Endothelial cell of umbilical vein (primary cell): Measurements from ENCODE around the gene CTIF. TPM values are rescaled to one million over a fixed set of nuclear protein-coding genes. Genes with fewer than 3 reads are reported as not detected.

Experiments used
- BruUV-seq: library from RNA; stranded (reverse); fragments of 400-500 nt; replicated peaks from 2 replicates; lab custom pipeline; 2021; lab: Mats Ljungman, UMichigan
- CTCF ChIA-PET: fragments of 300-600, 350-600 bp; sonication (Branson Sonifier 250); formaldehyde crosslinking; loops from one replicate; lab custom pipeline; 2021; ENCODE audit warnings: antibody characterized with exemption, inconsistent platforms; lab: Charles Lee
- POLR2A ChIA-PET: fragments of 300-600, 350-600 bp; sonication (Branson Sonifier 250); formaldehyde crosslinking; loops from one replicate; lab custom pipeline; 2021; ENCODE audit warnings: antibody characterized with exemption, inconsistent platforms; lab: Charles Lee
- DNase-seq: peaks from one replicate; pipeline ENCODE4 v3.0.0-alpha.2; 2011; ENCODE audit warnings: low read depth, low spot score
- FAIRE-seq: peaks from 2 replicates; lab custom pipeline; 2011; peaks lifted over from hg19 to GRCh38; lab: Jason Lieb, UNC
- H2AFZ ChIP-seq: 2 replicates; pipeline ENCODE4 v1.6.0; 2012; ENCODE audit warnings: low read depth, low read length, control low read depth, inconsistent platforms
- H3K27ac ChIP-seq: 2 replicates; pipeline ENCODE4 v1.5.1; 2011; ENCODE audit warnings: low read depth, mild to moderate bottlenecking, control low read depth, low read length, moderate library complexity; ENCODE audit not compliant: insufficient read depth
- H3K27me3 ChIP-seq, 2 experiments: 2 replicates each; pipeline versions ENCODE4 v1.6.0 to v1.6.1; 2011; ENCODE audit warnings: low read length in 2 of 2, mixed read lengths in 1 of 2; ENCODE audit not compliant: control insufficient read depth in 2 of 2, insufficient read depth in 2 of 2
- H3K36me3 ChIP-seq, 2 experiments: 2 replicates in 1 of 2; 3 replicates in 1 of 2; pipeline ENCODE4 v1.5.1; 2011; ENCODE audit warnings: low read length in 2 of 2, mild to moderate bottlenecking in 1 of 2, moderate library complexity in 1 of 2; ENCODE audit not compliant: control insufficient read depth in 2 of 2, insufficient read depth in 2 of 2; ENCODE audit errors: extremely low read depth in 1 of 2
- H3K4me1 ChIP-seq: 3 replicates; pipeline ENCODE4 v1.5.1; 2011; ENCODE audit warnings: mild to moderate bottlenecking, low read length; ENCODE audit not compliant: control insufficient read depth, insufficient read depth; ENCODE audit errors: extremely low read depth
- H3K4me2 ChIP-seq: 2 replicates; pipeline ENCODE4 v1.6.1; 2011; ENCODE audit warnings: low read length, control low read depth, mixed read lengths; ENCODE audit not compliant: insufficient read depth
- H3K4me3 ChIP-seq, 3 experiments: fragments of 200-600 bp in 1 of 3; sonication (generic), shearing (Covaris generic) in 1 of 3; replicated peaks in 1 of 3; 2 replicates each; pipeline ENCODE4 v1.5.1; 2011 to 2016; ENCODE audit warnings: control low read depth in 3 of 3, low read length in 3 of 3, mild to moderate bottlenecking in 2 of 3, inconsistent platforms in 1 of 3, low read depth in 1 of 3, moderate library complexity in 1 of 3; ENCODE audit not compliant: insufficient read depth in 1 of 3
- H3K79me2 ChIP-seq: 2 replicates; pipeline ENCODE4 v1.6.0; 2012; ENCODE audit warnings: low read length, inconsistent platforms; ENCODE audit not compliant: control insufficient read depth, insufficient read depth
- H3K9ac ChIP-seq: replicated peaks from 2 replicates; pipeline ENCODE3; 2011; ENCODE audit warnings: low read length, control low read depth; ENCODE audit not compliant: insufficient read depth; ENCODE audit errors: extremely low read depth
- H3K9me1 ChIP-seq: replicated peaks from 3 replicates; pipeline ENCODE4 v1.6.0; 2011; ENCODE audit warnings: mild to moderate bottlenecking, low read length; ENCODE audit not compliant: control insufficient read depth, insufficient read depth; ENCODE audit errors: extremely low read depth
- H3K9me3 ChIP-seq: replicated peaks from 2 replicates; pipeline ENCODE4 v1.5.1; 2012; ENCODE audit warnings: low read length, inconsistent platforms; ENCODE audit not compliant: control insufficient read depth, insufficient read depth
- H4K20me1 ChIP-seq: replicated peaks from 2 replicates; pipeline ENCODE3; 2011; ENCODE audit warnings: mild to moderate bottlenecking, low read length; ENCODE audit not compliant: control insufficient read depth, insufficient read depth; ENCODE audit errors: extremely low read depth
- EZH2 ChIP-seq: IDR thresholded peaks from 2 replicates; pipeline ENCODE4 v1.6.1; 2012; ENCODE audit warnings: borderline replicate concordance, low read depth, mild to moderate bottlenecking, moderate library complexity, low read length, inconsistent platforms; ENCODE audit not compliant: severe bottlenecking
- FOS ChIP-seq: IDR thresholded peaks from 2 replicates; pipeline ENCODE4 v1.6.1; 2011; ENCODE audit warnings: mild to moderate bottlenecking, low read length, moderate library complexity, borderline replicate concordance; ENCODE audit not compliant: insufficient read depth
- GATA2 ChIP-seq: IDR thresholded peaks from 2 replicates; pipeline ENCODE4 v1.7.0; 2011; ENCODE audit warnings: low read depth, mild to moderate bottlenecking, moderate library complexity, mixed read lengths, low read length; ENCODE audit not compliant: insufficient read length, insufficient read depth
- JUN ChIP-seq: IDR thresholded peaks from 2 replicates; pipeline ENCODE4 v1.6.1; 2011; ENCODE audit warnings: borderline replicate concordance, low read depth; ENCODE audit not compliant: insufficient read length, insufficient read depth
- MAX ChIP-seq: IDR thresholded peaks from 2 replicates; pipeline ENCODE4 v1.6.1; 2011; ENCODE audit not compliant: insufficient read depth, insufficient read length
- MYC ChIP-seq: IDR thresholded peaks from one replicate; pipeline ENCODE4 v1.6.1; 2011; ENCODE audit warnings: mild to moderate bottlenecking, low read depth, low read length
- POLR2A ChIP-seq: IDR thresholded peaks from 2 replicates; pipeline ENCODE4 v1.6.1; 2012; ENCODE audit warnings: low read depth, mild to moderate bottlenecking, control low read depth, low read length
- POLR2AphosphoS5 ChIP-seq: IDR thresholded peaks from 2 replicates; pipeline ENCODE4 v1.6.1; 2012; ENCODE audit warnings: low read depth, mild to moderate bottlenecking, control low read depth, low read length, moderate library complexity; ENCODE audit not compliant: insufficient read depth
- dilution Hi-C: fragments of 300-500 bp; cut with MboI; formaldehyde crosslinking; loops from one replicate; pipeline ENCODE4 v1.15.0; 2019; ENCODE audit warnings: low sequenced_read_pairs; ENCODE audit not compliant: extremely low pct_ligation_motif_present
- intact Hi-C: fragments of 100-400 bp; cut with micrococcal nuclease; formaldehyde crosslinking; loops from one replicate; pipeline ENCODE4 v1.10.0; 2022
- polyA plus RNA-seq, 4 experiments: library from polyadenylated mRNA; depleted of rRNA in 3 of 4; stranded (reverse) in 3 of 4; unstranded in 1 of 4; fragments of >200 nt; gene quantifications; 2 replicates each; pipeline versions ENCODE4 v1.2.1 to v1.2.3, GENCODE V29; 2011 to 2012; ENCODE audit warnings: missing spikeins in 1 of 4
- total RNA-seq: library from RNA; stranded (reverse); gene quantifications from 2 replicates; pipeline ENCODE4 v1.2.3, GENCODE V29; 2021
- TF ChIP-seq, protein P1 (sequence below), 2 donors: IDR thresholded peaks; 1 replicate in 1 of 2; 2 replicates in 1 of 2; pipeline ENCODE4 v1.5.1; 2011; ENCODE audit warnings: low read length in 2 of 2, mild to moderate bottlenecking in 2 of 2, moderate library complexity in 2 of 2, control low read depth in 1 of 2, inconsistent platforms in 1 of 2, low read depth in 1 of 2; ENCODE audit not compliant: insufficient read depth in 1 of 2; ENCODE audit errors: extremely low read depth in 1 of 2

The CTIF gene
- total and polyA plus RNA-seq, 2 donors (not counting 3 experiments of a cell fraction or from before 2014, with no cell fraction given): 20.9 to 57.7 TPM

- no peak overlapping the region for H3K4me2 ChIP-seq
- no peak overlapping the region for H3K9ac ChIP-seq
- H3K27ac ChIP-seq: no peak overlapping the region
- POLR2A ChIA-PET: no interaction called here
- dilution Hi-C loops (no loop called here), intact Hi-C loops (no loop called here)
- H3K9me3 ChIP-seq: no peaks in the 10 kb centered on the region
- H3K9me1 ChIP-seq: no peaks in the 10 kb centered on the region
- H3K27me3 ChIP-seq: no peaks in the 10 kb centered on the region
- no peaks in the 10 kb centered on the region for H4K20me1 ChIP-seq
- no peak overlapping the region for H2AFZ ChIP-seq
- no peaks in the 10 kb centered on the region for H3K36me3 ChIP-seq
- no TSS peak for BruUV-seq
- DNase-seq (no peak), FAIRE-seq (no peak)
- H3K79me2 ChIP-seq: no peaks in the 10 kb centered on the region
- CTCF ChIA-PET: no interaction called here
- H3K4me1 ChIP-seq: peaks cover 5% of the 10 kb centered on the region
- TF ChIP-seq MYC (no peak), POLR2AphosphoS5 (no peak), JUN (no peak), GATA2 (no peak), FOS (no peak), MAX (no peak), POLR2A (no peak), EZH2 (no peak)
- TF ChIP-seq, protein P1, sequence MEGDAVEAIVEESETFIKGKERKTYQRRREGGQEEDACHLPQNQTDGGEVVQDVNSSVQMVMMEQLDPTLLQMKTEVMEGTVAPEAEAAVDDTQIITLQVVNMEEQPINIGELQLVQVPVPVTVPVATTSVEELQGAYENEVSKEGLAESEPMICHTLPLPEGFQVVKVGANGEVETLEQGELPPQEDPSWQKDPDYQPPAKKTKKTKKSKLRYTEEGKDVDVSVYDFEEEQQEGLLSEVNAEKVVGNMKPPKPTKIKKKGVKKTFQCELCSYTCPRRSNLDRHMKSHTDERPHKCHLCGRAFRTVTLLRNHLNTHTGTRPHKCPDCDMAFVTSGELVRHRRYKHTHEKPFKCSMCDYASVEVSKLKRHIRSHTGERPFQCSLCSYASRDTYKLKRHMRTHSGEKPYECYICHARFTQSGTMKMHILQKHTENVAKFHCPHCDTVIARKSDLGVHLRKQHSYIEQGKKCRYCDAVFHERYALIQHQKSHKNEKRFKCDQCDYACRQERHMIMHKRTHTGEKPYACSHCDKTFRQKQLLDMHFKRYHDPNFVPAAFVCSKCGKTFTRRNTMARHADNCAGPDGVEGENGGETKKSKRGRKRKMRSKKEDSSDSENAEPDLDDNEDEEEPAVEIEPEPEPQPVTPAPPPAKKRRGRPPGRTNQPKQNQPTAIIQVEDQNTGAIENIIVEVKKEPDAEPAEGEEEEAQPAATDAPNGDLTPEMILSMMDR (IDR thresholded peaks at IDR 0.05; ENCODE audit: extremely low read depth in 1 of 2, insufficient read depth in 1 of 2, low read depth in 1 of 2, low read length in 2 of 2): no peak
- no peak overlapping the region for H3K4me3 ChIP-seq
Observed at GRCh38 chr18:48656582-48656981, 117.8 kb downstream of the CTIF start.
